Stimulated activated CD4-positive, alpha-beta T cell treated with anti-CD3 and anti-CD28 coated beads, Interleukin-12 subunit alpha, Interleukin-12 subunit beta, amount 100 ng/mL, for 24 hours (primary cell): Measurements from ENCODE around the gene AHDC1.
"Not testable (repeated sequence)": the region's sequence is repeated elsewhere in the genome, so short reads cannot be mapped to it uniquely, and the experiment has no call there.

ENCODE experiments used
- DNase-seq, 2 experiments: peaks; one replicate each; pipeline ENCODE4 v3.0.0-alpha.2; 2020; ENCODE audit warnings: low read depth in 2 of 2

AHDC1 gene

DNA sequence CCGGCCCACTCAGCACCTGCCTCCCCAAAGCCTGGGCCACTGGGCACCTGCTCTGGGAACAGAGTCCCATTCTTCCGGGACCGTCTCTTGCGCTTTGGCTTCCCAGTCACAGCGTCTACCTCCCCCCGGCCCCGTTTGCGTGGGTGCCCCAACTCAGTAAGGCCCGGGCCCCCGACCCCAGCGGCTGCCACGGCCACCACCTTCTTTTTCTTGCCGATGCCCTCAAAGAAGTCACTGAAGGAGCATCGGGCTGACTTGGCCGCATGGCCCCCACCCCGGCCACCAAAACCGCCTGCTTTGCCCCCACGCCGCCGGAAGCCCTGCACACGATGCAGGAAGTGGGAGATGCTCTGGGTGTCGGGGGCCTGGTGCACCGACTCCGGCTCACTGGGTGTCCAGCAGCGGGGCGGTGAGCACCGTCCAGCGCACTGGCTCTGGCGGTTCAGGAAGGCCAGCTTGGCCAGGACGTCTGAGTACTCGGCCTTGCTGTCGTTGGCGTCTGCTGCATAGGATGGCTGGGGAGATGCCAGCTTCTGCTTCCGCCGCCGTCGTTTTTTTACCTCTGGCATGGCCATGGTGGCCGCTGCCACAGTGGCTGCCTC, 54.0 kb downstream of the AHDC1 start:
- DNase-seq, result no peak

DNA sequence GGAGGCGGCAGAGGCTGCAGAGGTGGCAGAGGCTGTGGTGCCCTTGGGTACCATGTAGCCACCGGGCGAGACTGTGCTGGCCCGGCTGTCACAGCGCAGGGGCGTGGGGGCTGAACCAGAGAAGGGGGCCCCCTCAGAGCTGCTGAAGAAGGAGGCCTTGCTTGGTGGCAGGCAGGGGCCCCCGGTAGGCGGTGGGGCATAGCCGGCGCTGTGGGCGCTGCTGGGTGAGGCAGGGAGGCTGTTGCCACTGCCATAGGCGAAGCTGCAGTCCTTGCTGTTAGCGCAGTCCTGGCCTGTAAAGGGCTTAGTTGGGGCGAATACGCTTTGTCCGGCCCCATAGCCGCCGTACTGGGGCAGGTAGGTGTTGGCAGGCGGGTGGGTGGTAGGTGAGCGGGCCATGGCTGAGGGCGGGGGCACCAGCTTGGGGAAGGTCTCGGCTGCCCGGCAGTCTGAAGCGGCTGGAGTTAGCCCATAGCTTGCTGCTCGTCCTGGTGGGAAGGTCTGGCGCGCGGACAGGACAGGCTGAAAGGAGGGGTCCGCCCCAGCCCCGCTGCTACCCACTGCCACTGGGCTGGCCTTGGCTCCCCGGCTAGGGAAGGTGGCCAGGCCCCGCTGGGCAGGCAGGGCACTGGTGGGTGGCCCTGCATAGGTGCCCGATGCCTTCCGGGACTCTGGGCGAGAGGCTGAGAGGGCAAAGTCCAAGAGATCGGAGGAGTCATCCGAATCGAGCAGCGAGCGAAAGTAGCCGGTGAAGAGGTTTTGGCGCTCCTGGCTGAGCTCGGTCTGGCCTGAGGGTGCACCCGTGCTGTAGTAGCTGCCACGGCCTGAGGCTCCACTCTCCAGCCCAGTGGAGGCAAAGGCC, 54.9 kb downstream of the AHDC1 start:
- no peak for DNase-seq

DNA sequence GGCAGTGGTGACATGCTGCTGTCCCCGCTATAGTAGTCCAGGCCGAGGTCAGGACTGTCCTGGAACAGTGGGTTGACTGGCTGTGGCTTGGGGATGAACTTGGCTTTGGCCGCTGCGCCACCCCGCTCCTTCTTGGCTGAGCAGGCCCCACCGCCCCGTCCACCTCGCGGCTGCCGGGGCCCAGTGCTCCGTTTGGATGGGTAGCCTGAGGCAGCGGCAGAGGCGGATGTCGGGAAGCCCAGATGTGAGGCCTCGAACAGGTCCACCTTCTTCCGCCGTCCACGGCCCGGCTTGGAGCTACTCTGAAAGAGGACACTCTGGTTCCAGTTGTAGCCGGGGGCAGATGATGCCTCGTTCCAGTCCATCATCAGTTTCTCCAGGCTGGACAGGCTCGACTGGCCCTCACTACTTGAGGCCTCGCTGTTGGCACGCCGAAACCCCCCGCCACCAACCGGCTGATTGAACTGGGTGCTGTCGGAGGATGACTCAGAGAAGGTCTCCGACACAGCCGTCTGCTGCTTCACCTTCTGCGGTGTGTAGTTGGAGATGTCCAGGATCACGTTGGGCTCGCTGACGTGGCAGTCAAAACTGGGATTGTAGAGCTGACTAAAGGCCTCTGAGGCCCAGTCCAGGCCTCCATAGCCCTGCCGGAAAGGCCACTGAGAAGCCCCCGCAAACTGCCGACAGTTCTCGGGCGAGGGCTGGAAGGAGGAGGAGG, 55.6 kb downstream of the AHDC1 start:
- DNase-seq, result no peak

DNA sequence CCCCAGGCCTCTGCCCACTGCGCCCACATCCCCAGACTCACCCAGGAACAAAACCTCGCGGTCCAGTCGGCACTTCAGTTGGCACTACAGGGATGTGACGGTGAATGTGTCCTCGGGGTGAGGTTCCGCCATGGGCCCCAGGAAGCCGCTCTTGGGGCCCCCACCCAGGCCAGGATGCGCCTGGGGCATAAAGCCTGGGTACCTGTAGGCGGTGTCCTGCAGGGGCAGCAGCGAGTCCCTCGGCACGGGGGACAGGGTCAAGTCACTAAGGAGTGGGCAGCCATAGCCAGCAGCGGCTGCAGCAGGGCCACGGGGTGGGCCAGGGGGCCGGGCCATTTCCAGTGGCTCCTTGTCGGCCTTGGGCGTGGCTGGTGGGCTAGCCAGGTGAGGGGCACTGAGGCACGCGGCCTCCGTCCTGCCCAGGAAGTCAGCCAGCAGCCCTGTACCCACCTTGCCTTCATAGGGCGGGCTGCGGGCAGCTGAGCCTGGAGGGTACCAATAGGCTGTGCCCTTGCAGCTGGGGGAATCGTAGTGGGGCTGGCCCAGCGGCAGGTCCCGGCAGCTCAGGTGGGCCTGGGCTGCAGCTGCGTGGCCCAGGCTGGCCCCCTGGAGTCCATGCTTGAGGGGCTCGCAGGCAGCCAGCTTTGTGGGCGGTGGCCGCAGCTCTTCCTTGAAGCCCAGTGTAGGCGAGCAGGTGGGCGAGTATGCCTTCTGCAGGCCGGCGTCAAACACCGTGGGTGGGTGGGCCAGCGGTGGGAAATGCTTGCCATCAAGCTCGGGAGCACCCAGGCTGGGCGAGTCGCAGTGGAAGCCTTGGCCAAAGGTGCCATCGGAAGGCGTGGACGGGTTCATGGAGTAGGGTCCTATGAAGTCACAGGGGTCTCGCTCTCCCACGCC, 56.5 kb downstream of the AHDC1 start:
- no peak for DNase-seq

DNA sequence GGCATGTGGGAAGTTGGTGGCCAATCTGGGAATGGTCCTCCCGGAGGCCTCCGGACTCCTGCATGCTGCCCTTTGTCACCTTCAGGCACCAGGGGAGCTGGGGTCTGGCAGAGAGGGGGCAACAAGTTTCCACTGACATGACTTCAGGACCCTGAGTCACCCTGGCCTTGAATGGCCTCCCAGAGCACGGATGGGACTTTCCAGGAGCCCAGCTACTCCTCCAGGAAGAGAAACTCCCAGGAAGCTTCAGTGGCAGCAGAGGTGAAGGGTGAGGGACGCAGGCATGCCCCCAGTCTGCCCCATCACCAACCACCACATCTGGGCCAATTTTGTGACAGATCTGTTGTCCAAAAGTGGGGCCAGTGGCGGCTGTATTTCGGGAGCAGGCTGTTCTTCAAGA, 58.1 kb downstream of the AHDC1 start:
- no peak for DNase-seq

DNA sequence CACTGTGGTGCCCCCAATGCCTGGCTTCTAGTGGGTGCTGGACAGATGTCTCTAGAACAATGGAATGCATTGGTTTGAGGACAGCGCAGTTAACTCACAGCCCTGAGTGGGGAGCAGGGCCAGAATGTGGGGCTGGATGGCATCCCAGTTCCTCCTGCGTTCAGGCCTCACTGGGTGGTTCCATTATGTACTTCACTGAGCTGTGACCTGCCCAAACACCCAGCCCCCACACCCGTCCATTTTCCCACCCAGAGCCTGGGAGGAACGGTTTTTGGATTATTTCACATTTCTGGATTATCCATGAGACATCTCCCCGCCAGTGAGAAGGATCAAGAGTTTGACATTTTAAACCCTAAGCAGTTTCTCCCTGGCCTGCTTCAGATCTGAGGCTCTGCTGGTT, 58.7 kb downstream of the AHDC1 start:
- DNase-seq, result no peak

DNA sequence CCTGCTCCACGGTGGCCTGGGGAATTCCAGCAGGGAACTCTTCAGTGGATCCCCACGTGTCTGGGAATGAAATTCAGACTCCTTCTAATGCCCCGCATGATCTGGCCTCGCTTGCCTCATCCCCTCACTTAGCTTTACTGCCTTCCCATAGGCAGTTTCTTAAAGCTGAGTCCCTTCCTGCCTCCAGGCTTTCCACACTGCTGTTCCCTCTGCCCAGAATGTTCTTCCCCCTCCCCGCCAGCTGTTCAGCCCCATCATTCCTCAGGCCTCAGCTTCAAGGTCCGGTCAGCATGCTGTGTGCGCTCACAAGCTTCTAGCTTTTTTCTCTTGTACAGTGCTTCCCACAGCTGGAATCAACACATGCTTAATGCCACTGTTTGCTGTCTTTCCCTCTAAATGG, 59.1 kb downstream of the AHDC1 start:
- DNase-seq, result no peak

DNA sequence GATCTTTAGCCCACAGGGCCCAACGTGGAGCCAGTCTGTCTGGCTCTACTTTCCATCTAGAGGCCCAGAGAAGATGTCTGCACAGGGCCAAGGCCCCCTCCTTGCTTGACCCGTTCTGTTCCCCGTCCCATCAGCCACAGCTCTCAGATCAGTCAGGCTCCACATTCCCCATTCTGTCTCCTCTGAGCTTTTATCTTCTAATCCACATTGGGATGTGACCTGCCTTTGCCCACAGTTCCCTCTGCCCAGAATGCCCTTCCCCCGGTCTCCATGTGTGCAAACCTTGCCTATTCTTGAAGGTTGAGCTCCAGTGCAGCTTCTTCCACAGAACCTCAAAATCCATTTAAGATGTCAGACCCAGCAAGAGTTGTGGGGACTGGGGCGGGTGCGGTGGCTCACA, 60.7 kb downstream of the AHDC1 start:
- DNase-seq, result no peak

DNA sequence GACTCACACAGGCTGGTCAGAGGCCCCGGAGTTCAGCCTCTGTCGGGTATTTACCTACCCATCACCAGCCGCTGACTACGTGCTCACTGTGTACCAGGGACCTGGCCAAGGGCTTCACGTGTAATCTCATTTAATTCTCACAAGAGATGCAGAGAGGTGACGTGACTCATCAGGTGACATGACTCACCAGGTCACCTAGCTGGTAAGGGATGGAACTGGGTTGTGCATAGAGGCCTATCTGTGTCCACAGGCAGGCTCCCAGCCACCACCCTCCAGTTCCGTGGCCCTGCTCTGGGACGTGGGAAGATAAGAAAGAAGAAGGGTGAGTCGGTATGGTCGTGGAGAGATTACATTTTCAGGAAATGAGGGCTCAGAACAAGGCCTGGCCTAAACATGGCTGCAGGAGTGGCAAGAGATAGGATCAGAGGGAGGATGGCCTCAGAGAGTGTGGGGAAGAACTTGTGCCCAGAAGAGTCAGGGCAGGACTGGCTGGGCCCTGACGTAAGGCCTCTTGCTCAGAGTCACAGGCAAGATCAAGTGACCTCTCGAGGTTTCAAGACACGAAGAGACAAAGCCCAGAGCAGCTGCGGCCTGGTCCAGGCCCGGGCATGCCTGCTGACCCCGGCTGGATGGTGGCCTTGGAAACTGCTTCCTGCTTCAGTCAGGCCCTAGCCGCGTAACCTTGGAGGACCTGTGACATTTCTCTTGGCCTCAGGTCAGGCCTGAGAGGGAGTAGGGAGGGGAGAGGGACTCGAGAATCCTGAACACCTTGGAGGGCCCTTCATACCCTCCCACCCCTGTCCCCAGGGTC, 61.3 kb downstream of the AHDC1 start:
- no peak for DNase-seq

DNA sequence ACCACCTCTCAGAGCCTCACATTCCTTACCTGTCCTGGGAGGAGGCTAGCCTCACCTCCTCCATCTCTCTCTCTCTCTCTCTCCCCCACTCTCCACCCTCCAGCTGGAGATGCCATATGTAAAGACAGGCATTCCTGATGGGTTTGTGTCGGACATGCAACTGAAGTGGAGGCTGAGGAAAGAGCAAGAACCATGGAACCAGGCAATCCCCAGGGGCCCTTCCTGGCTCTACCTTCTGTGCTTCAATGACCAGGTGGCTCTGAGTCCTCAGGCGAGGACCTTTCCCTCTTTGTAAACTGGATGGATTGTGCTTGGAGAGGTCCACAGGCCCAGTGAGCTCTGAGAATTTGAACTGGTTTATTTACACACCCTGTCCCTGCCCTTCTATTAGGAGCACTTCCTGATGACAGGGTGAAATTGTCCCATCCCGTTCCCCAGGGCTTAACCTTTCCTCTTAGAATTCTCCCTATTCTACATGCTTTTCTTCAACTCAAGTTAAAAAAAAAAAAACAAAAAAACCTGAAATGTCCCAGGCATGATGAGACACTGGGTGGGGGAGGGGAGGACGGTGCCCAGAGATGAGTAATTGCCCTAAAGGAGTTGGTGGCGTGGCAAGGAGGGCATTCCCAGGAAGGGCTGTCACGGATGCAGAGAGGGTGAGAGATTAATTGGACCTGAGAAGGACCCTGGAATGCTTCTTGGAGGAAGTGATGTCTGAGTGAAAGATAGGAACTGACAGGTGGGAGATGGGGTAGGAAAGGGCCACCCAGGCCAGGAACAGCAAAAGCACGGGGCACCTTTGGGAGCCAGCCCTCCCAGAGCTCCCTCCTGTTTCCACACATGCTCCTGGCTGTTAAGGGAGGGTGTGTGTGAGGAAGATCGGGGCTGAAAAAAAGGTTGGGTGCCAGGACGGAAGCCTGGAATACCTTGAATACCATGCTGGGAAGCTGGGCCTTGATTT, 63.8 kb downstream of the AHDC1 start:
- no peak for DNase-seq

DNA sequence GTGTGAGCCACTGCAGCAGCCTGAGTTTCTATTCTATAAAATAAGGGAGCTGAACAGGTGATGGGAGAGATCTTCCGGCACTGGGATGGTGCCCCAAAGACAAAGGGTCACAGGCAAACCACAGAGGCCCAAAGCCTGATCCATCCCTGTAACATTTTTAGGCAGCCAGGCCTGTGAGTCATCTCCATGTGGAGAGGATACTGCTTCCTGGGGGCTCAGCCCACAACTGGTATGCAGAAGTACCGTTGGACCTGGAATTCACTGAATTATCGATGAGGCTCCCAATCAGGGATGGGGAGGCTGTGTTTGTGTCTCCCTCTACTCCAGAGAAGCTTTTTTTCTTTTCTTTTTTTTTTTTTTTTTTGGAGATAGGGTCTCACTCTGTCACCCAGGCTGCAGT, 65.2 kb downstream of the AHDC1 start:
- no peak for DNase-seq

DNA sequence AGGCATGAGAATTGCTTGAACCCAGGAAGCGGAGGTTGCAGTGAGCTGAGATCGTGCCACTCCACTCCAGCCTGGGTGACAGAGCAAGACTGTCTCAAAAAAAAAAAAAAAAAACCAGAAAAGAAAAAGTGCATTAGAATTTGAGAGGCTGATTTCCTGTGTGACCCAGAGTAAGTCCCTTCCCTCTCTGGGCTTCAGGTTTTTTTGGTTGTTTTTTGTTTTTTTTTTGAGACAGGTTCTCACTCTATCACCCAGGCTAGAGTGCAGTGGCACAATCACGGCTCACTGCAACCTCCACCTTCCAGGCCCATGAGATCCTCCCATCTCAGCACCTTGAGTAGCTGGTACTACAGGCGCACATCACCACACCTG, 65.7 kb downstream of the AHDC1 start:
- DNase-seq, result not testable (repeated sequence)

DNA sequence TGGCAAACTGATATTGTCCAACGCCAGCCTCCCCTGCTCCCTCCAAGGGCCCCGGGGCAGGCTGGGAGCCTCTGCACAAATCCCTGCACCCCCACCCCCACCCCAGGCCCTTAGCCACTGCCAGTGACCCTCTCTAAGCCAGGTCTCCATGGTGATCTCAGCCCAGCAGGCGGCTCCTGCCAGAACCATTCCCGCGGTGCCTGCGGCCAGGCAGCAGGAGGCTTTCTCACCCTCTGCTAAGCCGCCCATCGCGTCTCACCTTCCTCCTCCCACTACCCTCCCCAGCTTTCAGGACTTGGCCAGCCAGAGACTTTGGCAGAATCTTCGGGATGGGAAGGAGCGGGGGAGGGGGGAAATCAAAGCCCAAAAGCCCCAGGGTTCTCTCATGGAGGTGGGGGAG, 67.2 kb downstream of the AHDC1 start:
- DNase-seq, result no peak

DNA sequence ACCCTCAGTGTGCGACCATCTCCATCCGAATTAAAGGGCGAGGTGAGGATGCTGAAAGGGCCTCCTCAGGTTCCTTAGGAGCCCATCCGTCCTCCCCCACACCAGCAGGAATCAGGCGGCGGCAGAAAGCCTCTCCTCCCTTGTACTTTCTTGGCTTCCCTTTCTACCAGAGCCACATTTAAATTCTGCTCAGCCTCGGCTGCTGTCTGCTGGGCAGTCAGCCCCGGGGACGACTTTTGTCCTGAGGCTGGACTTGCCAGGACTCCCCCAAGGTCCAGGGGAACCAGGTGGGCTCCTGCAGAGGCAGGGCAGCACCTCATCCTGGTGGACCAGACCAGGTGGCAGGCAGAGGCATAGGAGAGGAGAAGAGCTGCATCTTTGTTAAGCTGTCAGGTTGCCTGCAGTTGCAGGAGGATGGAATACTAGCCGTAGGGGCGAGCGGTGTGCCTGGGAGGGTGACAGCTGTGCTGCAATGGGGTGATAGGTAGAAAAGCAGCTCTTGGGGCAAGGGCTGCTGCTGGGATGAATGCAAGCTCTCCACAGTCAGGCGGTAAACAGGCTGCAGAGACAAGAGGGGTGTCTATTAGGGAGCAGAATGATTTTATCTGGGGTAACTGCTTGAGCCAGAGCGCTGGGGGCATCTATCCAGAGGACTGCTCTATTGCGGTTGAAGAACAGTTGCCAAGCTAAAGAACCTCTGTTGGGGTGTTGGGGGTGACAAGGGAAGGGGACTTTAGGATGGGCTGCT, 67.8 kb downstream of the AHDC1 start:
- no peak for DNase-seq

DNA sequence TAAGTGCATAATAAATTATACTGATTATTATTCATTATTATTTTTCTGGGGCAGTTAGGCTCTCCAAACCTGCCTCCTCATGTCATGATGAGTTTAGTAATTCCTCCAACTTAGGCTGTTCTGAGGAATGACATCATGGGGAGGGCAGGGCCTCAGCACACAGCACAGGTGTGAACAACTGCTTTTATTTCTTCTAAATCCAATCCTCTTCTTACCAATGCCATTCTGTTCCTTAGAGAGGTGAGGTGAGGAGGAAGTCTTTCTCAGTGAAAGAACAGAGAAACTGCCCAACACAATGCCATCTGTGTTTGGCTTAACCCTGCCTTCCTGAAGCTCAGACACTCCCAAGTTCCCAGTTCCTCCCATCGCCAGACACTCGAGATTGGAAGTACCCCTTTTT, 68.6 kb downstream of the AHDC1 start:
- no peak for DNase-seq

DNA sequence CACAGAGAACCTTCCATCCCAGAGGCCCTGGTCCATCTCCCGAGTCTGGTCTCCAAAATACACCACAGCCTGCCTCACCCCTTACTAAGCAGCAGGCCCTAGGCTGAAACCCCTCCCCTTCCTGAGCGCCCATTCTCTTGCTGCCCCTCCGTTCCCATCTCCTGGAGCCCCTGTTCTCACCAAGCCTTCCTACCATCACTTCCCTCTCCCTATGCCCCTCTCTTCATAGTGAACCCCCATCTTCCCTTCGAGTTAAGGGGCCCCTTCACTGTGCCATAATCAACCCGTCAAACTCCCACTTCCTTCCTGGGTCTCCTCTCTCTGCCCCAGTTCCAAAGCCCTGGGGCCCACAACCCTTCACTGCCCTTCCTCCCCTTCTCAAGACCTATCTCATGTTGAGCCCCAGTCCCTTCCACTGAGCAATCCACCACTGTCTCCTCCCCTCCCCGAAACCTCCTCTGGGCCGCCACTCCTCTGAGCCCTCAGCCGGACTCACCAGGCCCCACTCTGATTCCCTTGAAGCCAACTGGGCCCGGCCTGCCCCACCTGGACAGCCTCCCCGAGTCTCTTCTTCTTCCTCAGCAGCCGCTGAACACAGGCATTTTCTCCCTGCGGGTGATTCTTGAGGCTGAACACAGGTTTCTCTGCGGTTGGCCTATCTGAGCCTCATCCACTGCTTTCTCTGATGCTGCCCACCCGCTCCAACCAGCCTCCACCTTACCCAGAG, 71.8 kb downstream of the AHDC1 start:
- no peak for DNase-seq

DNA sequence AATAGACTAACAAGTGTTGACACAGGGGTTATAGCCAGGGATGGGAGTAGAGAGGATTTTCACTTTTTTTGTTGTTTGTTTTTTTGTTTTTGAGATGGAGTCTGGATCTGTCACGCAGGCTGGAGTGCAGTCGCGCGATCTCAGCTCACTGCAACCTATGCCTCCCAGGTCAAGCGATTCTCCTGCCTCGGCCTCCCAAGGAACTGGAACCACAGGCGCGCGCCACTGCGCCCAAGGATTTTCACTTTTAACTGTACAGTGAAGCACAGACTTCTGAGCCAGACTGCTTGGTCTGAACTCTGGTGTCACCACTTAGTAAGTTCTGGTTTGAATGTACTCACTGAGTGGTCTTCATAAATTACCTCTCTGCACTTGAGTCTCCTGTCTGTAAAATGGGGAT, 73.8 kb downstream of the AHDC1 start:
- DNase-seq, result no peak

DNA sequence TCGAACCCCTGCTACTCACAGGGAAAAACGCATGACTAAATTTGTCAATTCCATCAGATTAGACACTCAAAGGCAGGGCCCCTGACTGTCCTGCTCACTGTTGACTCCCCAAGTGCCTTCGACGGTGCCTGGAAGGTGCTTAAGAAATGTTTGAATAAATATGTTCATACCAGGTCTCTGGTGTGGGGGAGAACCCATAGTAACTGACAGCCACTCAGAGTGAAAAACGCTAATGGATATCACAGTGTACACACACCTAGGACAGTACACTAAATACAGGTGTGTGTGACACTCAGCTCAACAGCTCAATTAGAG, 74.3 kb downstream of the AHDC1 start:
- no peak for DNase-seq
